Right ventricle myocardium superior (tissue), 1 donor: ENCODE data around the gene GNB3. TPM values are rescaled to one million over a fixed set of nuclear protein-coding genes. Genes with fewer than 3 reads are reported as not detected.
"Not testable (repeated sequence)": the region's sequence is repeated elsewhere in the genome, so short reads cannot be mapped to it uniquely, and the experiment has no call there.

Experiments
- ATAC-seq: fragments of 200-7000 bp; cut with Tn5 transposase; one replicate; pipeline ENCODE4 v1.9.1; 2020; ENCODE audit warnings: mild to moderate bottlenecking; ENCODE audit not compliant: poor library complexity
- DNase-seq: peaks from one replicate; pipeline ENCODE4 v3.0.0-alpha.2; 2020
- intact Hi-C: fragments of 100-400 bp; cut with DNase I; formaldehyde crosslinking; loops from one replicate; pipeline ENCODE4 v1.11.2; 2022
- total RNA-seq: library from RNA; stranded (reverse); fragmentation: NEBNext Ultra II Directional; extraction: Animal tissue kit (Norgen Biotek cat#: 25700); gene quantifications from one replicate; pipeline ENCODE4 v1.2.1, GENCODE V29; 2021
- donor health status: DM: no; HTN: yes; CAD: no; lungs with severe emphysema.

Gene GNB3
- total RNA-seq, 1 donor from 2014 or later: 2.9 TPM

DNA sequence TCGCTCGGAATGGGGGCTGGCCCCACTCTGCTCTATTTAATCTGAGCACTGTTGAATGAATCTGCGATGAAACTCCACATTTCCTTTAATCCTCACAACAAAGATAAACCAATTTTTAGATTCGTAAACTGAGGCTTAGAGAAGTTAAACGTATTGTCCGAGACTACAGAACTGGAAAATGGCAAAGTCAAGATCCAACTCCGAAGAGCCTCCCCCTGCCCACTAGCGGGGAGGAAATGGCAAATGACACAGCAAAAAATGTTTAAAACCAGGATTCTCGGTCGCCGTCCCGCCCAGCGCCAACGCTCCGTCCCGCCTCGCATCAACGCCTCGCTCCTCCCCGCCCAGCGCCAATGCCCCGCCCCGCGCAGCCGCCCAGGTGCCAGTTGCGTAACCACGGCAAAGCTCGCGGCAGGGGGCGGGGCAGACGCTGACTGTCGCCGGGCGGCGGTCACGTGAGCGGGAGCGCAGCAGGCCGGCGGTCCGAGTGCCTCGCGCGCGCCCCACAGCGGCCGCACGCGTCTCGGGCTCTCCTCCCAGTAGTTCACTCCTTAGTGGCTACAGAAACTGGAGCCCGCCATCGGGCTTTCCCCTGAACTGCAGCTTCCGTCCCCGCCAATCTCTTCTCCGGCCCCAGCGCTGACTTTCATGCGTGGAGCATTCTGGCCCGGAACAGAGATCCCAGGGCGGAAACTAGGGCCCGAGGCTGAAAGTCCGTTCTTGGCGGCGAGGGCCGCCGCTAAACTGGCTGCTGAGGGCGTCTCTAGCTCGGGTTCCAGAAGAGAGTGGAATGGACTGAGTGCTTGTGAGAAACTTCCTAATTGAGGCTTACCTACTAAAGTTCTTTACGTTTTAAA, 50.3 kb downstream of the GNB3 start:
- ATAC-seq: peak; percentile 99
- intact Hi-C loops: no loop called here
- DNase-seq: peak; percentile 99

DNA sequence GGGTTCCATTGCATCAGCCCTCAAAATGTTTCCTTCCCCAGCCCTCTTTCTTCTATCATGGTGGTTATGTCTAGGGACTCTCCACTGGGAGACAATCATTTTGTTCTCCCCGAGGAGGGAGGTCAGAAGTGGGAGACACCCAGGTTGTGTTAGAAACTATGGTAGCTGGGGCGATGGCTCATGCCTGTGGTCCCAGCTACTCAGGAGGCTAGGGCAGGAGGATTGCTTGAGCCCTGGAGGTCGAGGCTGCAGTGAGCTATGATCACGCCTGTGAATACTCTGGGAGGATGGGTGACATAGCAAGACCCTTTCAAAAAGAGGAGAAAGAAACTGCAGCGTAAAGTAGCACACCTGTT, 50.9 kb downstream of the GNB3 start:
- ATAC-seq: no peak
- intact Hi-C loops: no loop called here
- DNase-seq: peak; percentile 1

DNA sequence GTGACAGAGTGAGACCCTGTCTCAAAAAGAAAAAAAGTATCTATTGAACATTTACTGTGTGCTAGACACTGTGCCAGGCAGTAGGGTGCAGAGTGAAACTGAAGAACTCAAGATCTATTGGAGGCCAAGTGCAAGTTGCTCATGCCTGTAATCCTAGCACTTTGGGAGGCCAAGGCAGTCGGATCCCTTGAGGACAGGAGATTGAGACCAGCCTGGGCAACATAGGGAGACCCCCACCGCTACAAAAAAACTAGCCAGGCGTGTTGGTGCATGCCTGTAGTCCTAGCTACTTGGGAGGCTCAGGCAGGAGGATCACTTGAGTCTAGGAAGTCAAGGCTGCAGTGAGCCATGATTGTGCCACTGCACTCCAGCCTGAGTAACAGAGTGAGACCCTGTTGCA, 52.0 kb downstream of the GNB3 start:
- peak; percentile 5 for DNase-seq
- ATAC-seq, intact Hi-C loops: not testable (repeated sequence)

DNA sequence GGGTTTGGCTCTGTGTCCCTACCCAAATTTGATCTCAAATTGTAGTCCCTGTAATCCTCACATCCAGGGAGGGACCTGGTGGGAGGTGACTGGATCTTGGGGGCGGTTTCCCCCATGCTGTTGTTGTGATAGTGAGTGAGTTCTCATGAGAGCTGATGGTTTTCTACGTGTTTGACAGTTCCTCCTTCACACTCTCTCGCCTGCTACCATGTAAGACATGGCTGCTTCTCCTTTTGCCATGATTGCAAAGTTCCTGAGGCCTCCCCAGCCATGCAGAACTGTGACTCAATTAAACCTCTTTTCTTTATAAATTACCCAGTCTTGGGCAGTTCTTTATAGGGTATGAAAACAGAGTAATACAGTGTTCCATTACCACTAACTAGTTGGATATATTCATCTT, 53.6 kb downstream of the GNB3 start:
- DNase-seq: no peak

More for the DNA sequence above, 53.6 kb downstream of the GNB3 start:
- intact Hi-C loops: no loop called here
- no peak for ATAC-seq

Other genes with a start within 250 kb of the GNB3 start
- gene CHD4, start 233.5 kb upstream of the GNB3 start, total RNA-seq: 142 TPM
- gene LPAR5, start 205.0 kb upstream of the GNB3 start, total RNA-seq: 7.3 TPM
- 0.51 TPM for gene ACRBP, start 193.5 kb upstream of the GNB3 start, total RNA-seq
- gene ING4, start 177.8 kb upstream of the GNB3 start, total RNA-seq: 25.3 TPM
- gene ZNF384, start 151.6 kb upstream of the GNB3 start, total RNA-seq: 23.0 TPM
- 0.35 TPM for gene PIANP, start 140.1 kb upstream of the GNB3 start, total RNA-seq
- 70.4 TPM for gene COPS7A, start 116.9 kb upstream of the GNB3 start, total RNA-seq
- 153 TPM for gene MLF2, start 87.8 kb upstream of the GNB3 start, total RNA-seq
- 108 TPM for gene PTMS, start 74.6 kb upstream of the GNB3 start, total RNA-seq
- 0.22 TPM for gene LAG3, start 68.4 kb upstream of the GNB3 start, total RNA-seq
- 10.4 TPM for gene CD4, start 51.4 kb upstream of the GNB3 start, total RNA-seq
- gene GPR162, start 19.1 kb upstream of the GNB3 start, total RNA-seq: 4.4 TPM
- gene P3H3, start 12.5 kb upstream of the GNB3 start, total RNA-seq: 10.0 TPM
- 1.3 TPM for gene CDCA3, start 10.4 kb downstream of the GNB3 start, total RNA-seq
- gene USP5, start 11.2 kb downstream of the GNB3 start, total RNA-seq: 63.0 TPM
- 804 TPM for gene TPI1, start 26.6 kb downstream of the GNB3 start, total RNA-seq
- gene SPSB2, start 32.4 kb downstream of the GNB3 start, total RNA-seq: 3.2 TPM
- gene LRRC23, start 63.9 kb downstream of the GNB3 start, total RNA-seq: 8.2 TPM
- gene ENO2, start 73.7 kb downstream of the GNB3 start, total RNA-seq: 7.4 TPM
- gene ATN1, start 87.0 kb downstream of the GNB3 start, total RNA-seq: 69.7 TPM
- gene RNU7-1, start 102.9 kb downstream of the GNB3 start, total RNA-seq: not detected
- gene C12orf57, start 103.1 kb downstream of the GNB3 start, total RNA-seq: 251 TPM
- gene PTPN6, start 110.4 kb downstream of the GNB3 start, total RNA-seq: 7.2 TPM
- gene PHB2, start 129.7 kb downstream of the GNB3 start, total RNA-seq: 136 TPM
- 39.0 TPM for gene EMG1, start 130.0 kb downstream of the GNB3 start, total RNA-seq
- 48.7 TPM for gene LPCAT3, start 177.6 kb downstream of the GNB3 start, total RNA-seq
- 142 TPM for gene C1S, start 219.8 kb downstream of the GNB3 start, total RNA-seq